SU-DHL-6 (cell line): ENCODE data around the gene FARS2.

Experiments
- EZH2phosphoT487 ChIP-seq: fragments of 200-600 bp; sonication (generic), shearing (Covaris generic); conservative IDR thresholded peaks from 2 replicates; pipeline ENCODE4 v1.6.1; 2018; ENCODE audit warnings: mild to moderate bottlenecking, antibody characterized with exemption, low read length, moderate library complexity, mixed read lengths
- TF ChIP-seq, protein P1 (sequence below): fragments of 200-600 bp; sonication (generic); IDR thresholded peaks from one replicate; pipeline ENCODE4 v1.5.1; 2017; ENCODE audit warnings: antibody characterized with exemption, mild to moderate bottlenecking, low read length, moderate library complexity; ENCODE audit not compliant: insufficient read depth, poor library complexity, severe bottlenecking

DNA sequence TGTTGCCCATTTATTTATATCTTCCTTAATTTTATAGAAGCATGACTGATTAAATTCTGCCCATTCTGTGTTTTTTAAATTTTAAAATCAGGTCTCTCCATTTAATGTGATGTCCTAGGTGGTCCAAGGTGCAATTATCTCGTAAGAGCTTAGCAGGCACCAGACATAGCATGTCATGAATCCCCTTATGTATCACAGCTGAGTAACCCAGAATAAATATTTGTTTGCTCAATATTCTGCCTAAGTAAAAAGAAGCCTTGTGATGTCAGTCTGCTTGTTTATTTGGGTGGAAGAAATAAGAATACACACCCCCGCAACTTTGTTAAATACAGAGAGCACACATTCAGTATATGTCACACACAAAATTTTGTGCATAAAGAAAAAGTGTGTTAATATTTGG, 211.3 kb downstream of the FARS2 start:
- TF ChIP-seq, protein P1, sequence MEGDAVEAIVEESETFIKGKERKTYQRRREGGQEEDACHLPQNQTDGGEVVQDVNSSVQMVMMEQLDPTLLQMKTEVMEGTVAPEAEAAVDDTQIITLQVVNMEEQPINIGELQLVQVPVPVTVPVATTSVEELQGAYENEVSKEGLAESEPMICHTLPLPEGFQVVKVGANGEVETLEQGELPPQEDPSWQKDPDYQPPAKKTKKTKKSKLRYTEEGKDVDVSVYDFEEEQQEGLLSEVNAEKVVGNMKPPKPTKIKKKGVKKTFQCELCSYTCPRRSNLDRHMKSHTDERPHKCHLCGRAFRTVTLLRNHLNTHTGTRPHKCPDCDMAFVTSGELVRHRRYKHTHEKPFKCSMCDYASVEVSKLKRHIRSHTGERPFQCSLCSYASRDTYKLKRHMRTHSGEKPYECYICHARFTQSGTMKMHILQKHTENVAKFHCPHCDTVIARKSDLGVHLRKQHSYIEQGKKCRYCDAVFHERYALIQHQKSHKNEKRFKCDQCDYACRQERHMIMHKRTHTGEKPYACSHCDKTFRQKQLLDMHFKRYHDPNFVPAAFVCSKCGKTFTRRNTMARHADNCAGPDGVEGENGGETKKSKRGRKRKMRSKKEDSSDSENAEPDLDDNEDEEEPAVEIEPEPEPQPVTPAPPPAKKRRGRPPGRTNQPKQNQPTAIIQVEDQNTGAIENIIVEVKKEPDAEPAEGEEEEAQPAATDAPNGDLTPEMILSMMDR, result no peak
- no peak for TF ChIP-seq EZH2phosphoT487
